ENCODE measurements around the gene ZNF367. TPM values are rescaled to one million over a fixed set of nuclear protein-coding genes. Genes with fewer than 3 reads are reported as not detected.

ZNF367 gene
- total and polyA plus RNA-seq, 3 experiments from 2014 or later: 1.5 to 51.9 (median 47.8) TPM

- Mint-ChIP-seq H3K27me3 (no peaks in the 10 kb centered on the region), H3K36me3 (peaks cover 0 to 43% (median 10%) of the 10 kb centered on the region in 3 donors), H3K9me3 (no peaks in the 10 kb centered on the region), H3K4me1 (peaks cover 0 to 5% (median 4%) of the 10 kb centered on the region in 3 donors), H3K4me3 (no peak overlapping the region), H3K27ac (peak overlapping the region in 1 of 8 donors; percentile 39)
- Histone ChIP-seq H3K27me3 (ENCODE audit: insufficient read depth, low read length, poor library complexity, severe bottlenecking) (no peaks in the 10 kb centered on the region), H3K27ac (ENCODE audit: low read depth, low read length) (no peak overlapping the region), H3K36me3 (ENCODE audit: insufficient read depth, low read length) (peaks cover 9% of the 10 kb centered on the region), H3K4me3 (ENCODE audit: low read length) (no peak overlapping the region), H3K4me1 (ENCODE audit: insufficient read depth, low read length) (no peaks in the 10 kb centered on the region), H3K9me3 (ENCODE audit: low read length) (no peaks in the 10 kb centered on the region)
- ChIA-PET CTCF (no interaction called here), POLR2A (interaction anchor here (1.0 kb wide), 1 partner anchor 10 kb away, joined by 3 read pairs; the partner anchor contains the start of gene HABP4)
- DNase-seq: no peak
Measured at GRCh38 chr9:96459268-96460007, 41.3 kb upstream of the ZNF367 start.

- no peaks in the 10 kb centered on the region for H3K27me3 ChIP-seq (ENCODE audit: insufficient read depth, low read length, poor library complexity, severe bottlenecking)
- Mint-ChIP-seq H3K27me3 (no peaks in the 10 kb centered on the region), H3K4me3 (no peak overlapping the region), H3K36me3 (peaks cover 0 to 36% (median 11%) of the 10 kb centered on the region in 3 donors), H3K9me3 (no peaks in the 10 kb centered on the region), H3K4me1 (peaks cover 4 to 14% (median 12%) of the 10 kb centered on the region in 3 donors), H3K27ac (peak overlapping the region in 1 of 8 donors; percentile 15)
- H3K9me3 ChIP-seq (ENCODE audit: low read length): no peaks in the 10 kb centered on the region
- H3K4me1 ChIP-seq (ENCODE audit: insufficient read depth, low read length): no peaks in the 10 kb centered on the region
- no peak for DNase-seq
- ChIA-PET POLR2A (no interaction called here), CTCF (interaction anchor here (0.8 kb wide), 1 partner anchor 8 kb away, joined by 3 read pairs; the partner anchor contains the start of gene HABP4)
- peaks cover 9% of the 10 kb centered on the region for H3K36me3 ChIP-seq (ENCODE audit: insufficient read depth, low read length)
- H3K27ac ChIP-seq (ENCODE audit: low read depth, low read length): no peak overlapping the region
- no peak overlapping the region for H3K4me3 ChIP-seq (ENCODE audit: low read length)
Measured at GRCh38 chr9:96458226-96458625, 40.1 kb upstream of the ZNF367 start.

GRCh38 chr9:96457266-96457665 lies 39.1 kb upstream of the ZNF367 start:
- CTCF ChIA-PET: no interaction called here
- no peaks in the 10 kb centered on the region for H3K9me3 Mint-ChIP-seq
- H3K36me3 Mint-ChIP-seq: peaks cover 0 to 35% (median 11%) of the 10 kb centered on the region in 3 donors

GRCh38 chr9:96453625-96454024 lies 35.5 kb upstream of the ZNF367 start:
- H3K4me3 Mint-ChIP-seq: peak overlapping the region in 2 of 7 donors; percentile 18 to 36
- peak overlapping the region in 1 of 8 donors; percentile 82 for H3K27ac Mint-ChIP-seq

More at GRCh38 chr9:96457266-96457665, 39.1 kb upstream of the ZNF367 start:
- Histone ChIP-seq H3K9me3 (ENCODE audit: low read length) (no peaks in the 10 kb centered on the region), H3K4me3 (ENCODE audit: low read length) (no peak overlapping the region), H3K36me3 (ENCODE audit: insufficient read depth, low read length) (peaks cover 9% of the 10 kb centered on the region), H3K27ac (ENCODE audit: low read depth, low read length) (no peak overlapping the region), H3K27me3 (ENCODE audit: insufficient read depth, low read length, poor library complexity, severe bottlenecking) (no peaks in the 10 kb centered on the region), H3K4me1 (ENCODE audit: insufficient read depth, low read length) (peaks cover 3% of the 10 kb centered on the region)
- H3K27me3 Mint-ChIP-seq: no peaks in the 10 kb centered on the region
- DNase-seq: no peak
- H3K4me1 Mint-ChIP-seq: peaks cover 8 to 19% (median 17%) of the 10 kb centered on the region in 3 donors
- H3K27ac Mint-ChIP-seq: no peak overlapping the region
- H3K4me3 Mint-ChIP-seq: no peak overlapping the region
- POLR2A ChIA-PET: no interaction called here

GRCh38 chr9:96450613-96451528 lies 32.7 kb upstream of the ZNF367 start:
- H3K27ac ChIP-seq (ENCODE audit: low read depth, low read length): peak overlapping the region; percentile 57
- no peaks in the 10 kb centered on the region for H3K9me3 Mint-ChIP-seq
- H3K27ac Mint-ChIP-seq: peak overlapping the region; percentile 60 to 95 (median 92)
- H3K9me3 ChIP-seq (ENCODE audit: low read length): no peaks in the 10 kb centered on the region
- H3K27me3 Mint-ChIP-seq: peaks cover 0 to 1% of the 10 kb centered on the region in 2 donors
- H3K4me3 ChIP-seq (ENCODE audit: low read length): peak overlapping the region; percentile 75
- peaks cover 19 to 29% (median 28%) of the 10 kb centered on the region in 3 donors for H3K4me1 Mint-ChIP-seq
- no peaks in the 10 kb centered on the region for H3K27me3 ChIP-seq (ENCODE audit: insufficient read depth, low read length, poor library complexity, severe bottlenecking)
- ChIA-PET CTCF (interaction anchor here (1.0 to 2.4 kb wide), 7 partner anchors 8 to 125 kb away, joined by 3 to 8 read pairs (median 5); no protein-coding TSS in a partner anchor), POLR2A (interaction anchor here (0.6 to 3.1 kb wide), 7 partner anchors 26 to 582 kb away, joined by 3 to 22 read pairs (median 6); partner anchors contain the start of genes SLC35D2, ZNF367 and ZNF510)
- peaks cover 18% of the 10 kb centered on the region for H3K4me1 ChIP-seq (ENCODE audit: insufficient read depth, low read length)
- peaks cover 0 to 11% (median 2%) of the 10 kb centered on the region in 3 donors for H3K36me3 Mint-ChIP-seq
- DNase-seq: peak; percentile 10 to 64 (median 41)
- no peaks in the 10 kb centered on the region for H3K36me3 ChIP-seq (ENCODE audit: insufficient read depth, low read length)
- peak overlapping the region; percentile 89 to 96 (median 94) for H3K4me3 Mint-ChIP-seq

More at GRCh38 chr9:96453625-96454024, 35.5 kb upstream of the ZNF367 start:
- POLR2A ChIA-PET: interaction anchor here (0.6 kb wide), 2 partner anchors 22 to 86 kb away, joined by 3 to 4 read pairs; no protein-coding TSS in a partner anchor
- no peaks in the 10 kb centered on the region for H3K9me3 ChIP-seq (ENCODE audit: low read length)
- CTCF ChIA-PET: no interaction called here
- Mint-ChIP-seq H3K4me1 (peaks cover 19 to 33% (median 29%) of the 10 kb centered on the region in 3 donors), H3K9me3 (no peaks in the 10 kb centered on the region), H3K36me3 (peaks cover 0 to 16% (median 2%) of the 10 kb centered on the region in 3 donors), H3K27me3 (peaks cover 0 to 1% of the 10 kb centered on the region in 2 donors)
- peaks cover 18% of the 10 kb centered on the region for H3K4me1 ChIP-seq (ENCODE audit: insufficient read depth, low read length)
- no peak overlapping the region for H3K4me3 ChIP-seq (ENCODE audit: low read length)
- no peak for DNase-seq
- H3K27ac ChIP-seq (ENCODE audit: low read depth, low read length): no peak overlapping the region
- no peaks in the 10 kb centered on the region for H3K27me3 ChIP-seq (ENCODE audit: insufficient read depth, low read length, poor library complexity, severe bottlenecking)
- no peaks in the 10 kb centered on the region for H3K36me3 ChIP-seq (ENCODE audit: insufficient read depth, low read length)

GRCh38 chr9:96449845-96450612 lies 31.9 kb upstream of the ZNF367 start, which contains the start of gene HABP4:
HABP4 (plus strand) TSS chr9:96450169; CDS start chr9:96450280, 111 bp downstream.
- Mint-ChIP-seq H3K27ac (peak within 1 kb of the TSS; percentile 60 to 95 (median 90)), H3K36me3 (peaks cover 0 to 11% (median 2%) of the 10 kb centered on the region in 3 donors), H3K27me3 (peaks cover 0 to 1% of the 10 kb centered on the region in 2 donors), H3K9me3 (no peaks in the 10 kb centered on the region), H3K4me1 (peaks cover 19 to 29% (median 28%) of the 10 kb centered on the region in 3 donors), H3K4me3 (peak within 1 kb of the TSS; percentile 89 to 96 (median 94))
- Histone ChIP-seq H3K36me3 (ENCODE audit: insufficient read depth, low read length) (no peaks in the 10 kb centered on the region), H3K27ac (ENCODE audit: low read depth, low read length) (peak within 1 kb of the TSS; percentile 57), H3K9me3 (ENCODE audit: low read length) (no peaks in the 10 kb centered on the region), H3K4me1 (ENCODE audit: insufficient read depth, low read length) (peaks cover 18% of the 10 kb centered on the region), H3K4me3 (ENCODE audit: low read length) (peak within 1 kb of the TSS; percentile 75), H3K27me3 (ENCODE audit: insufficient read depth, low read length, poor library complexity, severe bottlenecking) (no peaks in the 10 kb centered on the region)
- POLR2A ChIA-PET: interaction anchor here (0.6 to 3.1 kb wide), 14 partner anchors 9 to 1780 kb away, joined by 3 to 22 read pairs (median 4); partner anchors contain the start of genes SLC35D2, ZNF367 and ZNF510
- CTCF ChIA-PET: interaction anchor here (1.0 to 2.0 kb wide), 10 partner anchors 8 to 133 kb away, joined by 3 to 6 read pairs (median 4); partner anchors contain the start of gene SLC35D2
- DNase-seq: peak; percentile 94 to 97 (median 95)

GRCh38 chr9:96449523-96449844 lies 31.3 kb upstream of the ZNF367 start:
- H3K4me3 ChIP-seq (ENCODE audit: low read length): peak overlapping the region; percentile 59
- peaks cover 0 to 11% (median 2%) of the 10 kb centered on the region in 3 donors for H3K36me3 Mint-ChIP-seq
- H3K27ac Mint-ChIP-seq: peak overlapping the region; percentile 35 to 92 (median 80)
- H3K27ac ChIP-seq (ENCODE audit: low read depth, low read length): no peak overlapping the region
- peak overlapping the region; percentile 76 to 95 (median 85) for H3K4me3 Mint-ChIP-seq
- CTCF ChIA-PET: interaction anchor here (0.8 to 2.0 kb wide), 8 partner anchors 8 to 132 kb away, joined by 3 to 6 read pairs (median 4); partner anchors contain the start of gene SLC35D2
- POLR2A ChIA-PET: interaction anchor here (0.6 to 2.5 kb wide), 12 partner anchors 10 to 1780 kb away, joined by 3 to 22 read pairs (median 4); partner anchors contain the start of genes SLC35D2, ZNF367 and ZNF510
- H3K4me1 Mint-ChIP-seq: peaks cover 19 to 29% (median 28%) of the 10 kb centered on the region in 3 donors
- H3K27me3 ChIP-seq (ENCODE audit: insufficient read depth, low read length, poor library complexity, severe bottlenecking): no peaks in the 10 kb centered on the region
- peaks cover 0 to 1% of the 10 kb centered on the region in 2 donors for H3K27me3 Mint-ChIP-seq
- H3K9me3 ChIP-seq (ENCODE audit: low read length): no peaks in the 10 kb centered on the region
- H3K36me3 ChIP-seq (ENCODE audit: insufficient read depth, low read length): no peaks in the 10 kb centered on the region
- H3K9me3 Mint-ChIP-seq: no peaks in the 10 kb centered on the region
- peaks cover 18% of the 10 kb centered on the region for H3K4me1 ChIP-seq (ENCODE audit: insufficient read depth, low read length)
- no peak for DNase-seq

Measured in CD8-positive, alpha-beta memory T cell (primary cell).